ENCODE results near the gene SLC9A9.

The SLC9A9 gene

DNA sequence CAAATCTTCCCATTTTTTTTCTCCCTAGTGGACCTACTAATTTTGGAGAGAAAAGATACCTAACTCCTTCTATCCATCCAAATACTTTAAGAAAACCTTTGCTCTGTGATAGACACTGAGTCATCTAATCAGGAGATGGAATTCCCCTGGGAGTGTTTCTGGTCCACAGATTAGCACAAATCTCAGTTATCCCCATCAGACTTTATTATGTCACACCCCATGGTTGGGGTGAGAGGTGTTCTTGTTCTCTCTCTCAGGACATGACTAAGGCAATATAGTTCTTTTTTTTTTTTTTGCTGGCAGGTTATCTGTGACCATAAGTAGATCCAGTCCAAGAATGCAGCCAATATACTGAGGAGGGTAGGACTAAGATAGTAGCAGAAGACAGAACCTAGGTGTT is 15.8 kb downstream of the SLC9A9 start:
- Histone ChIP-seq H3K4me2 (ENCODE audit: low read length) (peak overlapping the region; percentile 71), H2AFZ (ENCODE audit: low read depth, low read length) (no peak overlapping the region)

DNA sequence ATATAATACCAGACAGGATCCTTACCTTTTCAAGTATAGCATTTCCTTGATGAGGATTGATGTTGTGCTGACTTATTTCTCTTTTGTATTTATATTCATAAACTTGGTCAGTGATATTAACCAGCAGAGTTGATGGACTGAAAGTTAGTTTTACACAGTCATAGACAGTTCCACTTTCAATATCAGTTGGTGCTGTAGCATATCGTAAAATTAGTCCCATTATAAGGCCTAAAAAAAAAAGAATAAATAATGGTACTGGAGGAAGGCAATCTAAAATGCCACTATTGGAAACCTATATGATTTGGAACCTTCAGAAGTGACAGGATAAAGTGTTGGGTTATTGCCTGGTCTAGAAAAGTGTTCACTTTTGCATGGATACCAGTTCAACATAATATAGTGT is 16.3 kb downstream of the SLC9A9 start:
- Histone ChIP-seq H3K4me3 (ENCODE audit: low read length) (peak overlapping the region; percentile 54), H3K27me3 (ENCODE audit: low read depth, low read length) (no peaks in the 10 kb centered on the region), H3K27ac (ENCODE audit: low read length) (peak overlapping the region; percentile 77), H4K20me1 (ENCODE audit: insufficient read depth, low read length) (no peaks in the 10 kb centered on the region), H2AFZ (ENCODE audit: low read depth, low read length) (no peak overlapping the region), H3K9ac (ENCODE audit: low read length) (peak overlapping the region; percentile 31; the same call in 1 of the 2 replicates), H3K4me2 (ENCODE audit: low read length) (peak overlapping the region; percentile 71), H3K79me2 (ENCODE audit: low read length) (0 out of 2 replicates have a peak, but pooled peaks cover 5% of the 10 kb centered on the region), H3K9me3 (ENCODE audit: insufficient read depth, low read length) (no peaks in the 10 kb centered on the region), H3K4me1 (ENCODE audit: low read length) (peaks cover 47% of the 10 kb centered on the region), H3K36me3 (replicated peaks; ENCODE audit: low read depth, low read length) (peaks cover 4% of the 10 kb centered on the region)
- TF ChIP-seq, protein P1, sequence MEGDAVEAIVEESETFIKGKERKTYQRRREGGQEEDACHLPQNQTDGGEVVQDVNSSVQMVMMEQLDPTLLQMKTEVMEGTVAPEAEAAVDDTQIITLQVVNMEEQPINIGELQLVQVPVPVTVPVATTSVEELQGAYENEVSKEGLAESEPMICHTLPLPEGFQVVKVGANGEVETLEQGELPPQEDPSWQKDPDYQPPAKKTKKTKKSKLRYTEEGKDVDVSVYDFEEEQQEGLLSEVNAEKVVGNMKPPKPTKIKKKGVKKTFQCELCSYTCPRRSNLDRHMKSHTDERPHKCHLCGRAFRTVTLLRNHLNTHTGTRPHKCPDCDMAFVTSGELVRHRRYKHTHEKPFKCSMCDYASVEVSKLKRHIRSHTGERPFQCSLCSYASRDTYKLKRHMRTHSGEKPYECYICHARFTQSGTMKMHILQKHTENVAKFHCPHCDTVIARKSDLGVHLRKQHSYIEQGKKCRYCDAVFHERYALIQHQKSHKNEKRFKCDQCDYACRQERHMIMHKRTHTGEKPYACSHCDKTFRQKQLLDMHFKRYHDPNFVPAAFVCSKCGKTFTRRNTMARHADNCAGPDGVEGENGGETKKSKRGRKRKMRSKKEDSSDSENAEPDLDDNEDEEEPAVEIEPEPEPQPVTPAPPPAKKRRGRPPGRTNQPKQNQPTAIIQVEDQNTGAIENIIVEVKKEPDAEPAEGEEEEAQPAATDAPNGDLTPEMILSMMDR (IDR thresholded peaks at IDR 0.05; ENCODE audit: low read depth, low read length) = no peak

More for the DNA sequence above, 15.8 kb downstream of the SLC9A9 start:
- Histone ChIP-seq H3K27me3 (ENCODE audit: low read depth, low read length) (no peaks in the 10 kb centered on the region), H4K20me1 (ENCODE audit: insufficient read depth, low read length) (no peaks in the 10 kb centered on the region), H3K9me3 (ENCODE audit: insufficient read depth, low read length) (no peaks in the 10 kb centered on the region), H3K27ac (ENCODE audit: low read length) (peak overlapping the region; percentile 77), H3K4me3 (ENCODE audit: low read length) (peak overlapping the region; percentile 54), H3K4me1 (ENCODE audit: low read length) (peaks cover 47% of the 10 kb centered on the region), H3K79me2 (ENCODE audit: low read length) (0 out of 2 replicates have a peak, but pooled peaks cover 5% of the 10 kb centered on the region), H3K36me3 (replicated peaks; ENCODE audit: low read depth, low read length) (peaks cover 4% of the 10 kb centered on the region), H3K9ac (ENCODE audit: low read length) (peak overlapping the region; percentile 31; the same call in 1 of the 2 replicates)
- TF ChIP-seq, protein P1 (IDR thresholded peaks at IDR 0.05; ENCODE audit: low read depth, low read length) = no peak
- TF ChIP-seq EZH2phosphoT487 (IDR thresholded peaks at IDR 0.05; ENCODE audit: low read depth) = no peak

DNA sequence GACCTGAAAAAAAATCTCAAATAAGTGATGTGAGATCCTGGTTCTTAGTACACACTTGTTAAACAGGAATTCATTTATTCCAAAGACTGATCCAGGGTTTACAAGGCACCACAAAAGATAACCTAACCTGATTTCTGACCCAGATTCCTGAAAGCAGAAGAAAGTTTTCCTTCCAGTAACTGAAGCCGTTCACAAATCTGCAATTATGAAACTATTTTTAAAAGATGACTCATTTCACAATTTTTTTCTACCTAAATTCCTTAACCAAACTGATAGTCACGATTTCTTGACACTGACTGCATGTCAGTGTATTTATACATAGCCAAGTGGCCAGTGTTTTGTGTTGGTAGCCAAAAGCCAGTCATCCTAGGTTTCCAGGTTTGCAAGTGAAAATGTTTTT is 17.1 kb downstream of the SLC9A9 start:
- Histone ChIP-seq H4K20me1 (ENCODE audit: insufficient read depth, low read length) (no peaks in the 10 kb centered on the region), H3K4me3 (ENCODE audit: low read length) (peak overlapping the region; percentile 54), H3K4me1 (ENCODE audit: low read length) (peaks cover 49% of the 10 kb centered on the region), H3K4me2 (ENCODE audit: low read length) (peak overlapping the region; percentile 71), H3K36me3 (replicated peaks; ENCODE audit: low read depth, low read length) (peaks cover 4% of the 10 kb centered on the region), H3K9ac (ENCODE audit: low read length) (peak overlapping the region; percentile 31; the same call in 1 of the 2 replicates), H3K9me3 (ENCODE audit: insufficient read depth, low read length) (no peaks in the 10 kb centered on the region), H3K27me3 (ENCODE audit: low read depth, low read length) (no peaks in the 10 kb centered on the region), H2AFZ (ENCODE audit: low read depth, low read length) (no peak overlapping the region), H3K27ac (ENCODE audit: low read length) (peak overlapping the region; percentile 77), H3K79me2 (ENCODE audit: low read length) (0 out of 2 replicates have a peak, but pooled peaks cover 5% of the 10 kb centered on the region)
- no peak for TF ChIP-seq EZH2phosphoT487 (IDR thresholded peaks at IDR 0.05; ENCODE audit: low read depth)
- TF ChIP-seq, protein P1 (IDR thresholded peaks at IDR 0.05; ENCODE audit: low read depth, low read length) = no peak

DNA sequence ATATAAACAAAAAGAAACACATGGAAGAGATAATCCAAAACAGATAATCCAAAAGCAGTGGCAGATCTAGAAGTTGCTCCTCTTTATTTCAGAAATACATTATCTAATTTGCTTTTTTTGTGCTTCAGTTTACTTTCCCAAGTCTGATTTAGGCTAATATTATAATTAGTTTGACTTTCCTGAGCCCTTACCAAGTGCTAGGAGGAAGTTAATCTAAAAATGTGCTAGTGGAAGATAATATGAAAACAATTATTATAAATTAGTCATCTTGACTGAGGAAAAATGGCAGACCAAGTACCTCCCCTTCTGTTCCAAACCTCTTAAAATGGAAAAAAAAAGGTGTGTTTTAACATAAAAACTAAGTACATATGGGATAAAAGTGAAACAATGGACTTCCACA is 17.5 kb downstream of the SLC9A9 start:
- peak overlapping the region; percentile 71 for H3K4me2 ChIP-seq (ENCODE audit: low read length)
- H3K9me3 ChIP-seq (ENCODE audit: insufficient read depth, low read length) = no peaks in the 10 kb centered on the region
- H3K4me1 ChIP-seq (ENCODE audit: low read length) = peaks cover 51% of the 10 kb centered on the region
- H3K4me3 ChIP-seq (ENCODE audit: low read length) = peak overlapping the region; percentile 54
- peak overlapping the region; percentile 31; the same call in 1 of the 2 replicates for H3K9ac ChIP-seq (ENCODE audit: low read length)
- H3K79me2 ChIP-seq (ENCODE audit: low read length) = 0 out of 2 replicates have a peak, but pooled peaks cover 5% of the 10 kb centered on the region
- no peaks in the 10 kb centered on the region for H4K20me1 ChIP-seq (ENCODE audit: insufficient read depth, low read length)
- H2AFZ ChIP-seq (ENCODE audit: low read depth, low read length) = no peak overlapping the region
- no peak for TF ChIP-seq EZH2phosphoT487 (IDR thresholded peaks at IDR 0.05; ENCODE audit: low read depth)
- TF ChIP-seq, protein P1 (IDR thresholded peaks at IDR 0.05; ENCODE audit: low read depth, low read length) = no peak
- no peaks in the 10 kb centered on the region for H3K27me3 ChIP-seq (ENCODE audit: low read depth, low read length)
- H3K36me3 ChIP-seq (replicated peaks; ENCODE audit: low read depth, low read length) = peaks cover 4% of the 10 kb centered on the region
- H3K27ac ChIP-seq (ENCODE audit: low read length) = peak overlapping the region; percentile 77
